SK-N-MC (cell line): ENCODE data around the gene COQ9.

Source experiments
- EZH2 ChIP-seq: fragments of 200-600 bp; sonication (generic); IDR thresholded peaks from one replicate; pipeline ENCODE4 v1.6.1; 2017; ENCODE audit warnings: antibody characterized with exemption
- POLR2AphosphoS5 ChIP-seq: IDR thresholded peaks from 2 replicates; pipeline ENCODE4 v1.6.1; 2012; ENCODE audit warnings: mild to moderate bottlenecking, low read depth, low read length, borderline replicate concordance

- TF ChIP-seq POLR2AphosphoS5: no peak
- TF ChIP-seq EZH2: no peak
Measured at GRCh38 chr16:57407521-57408353, 39.5 kb upstream of the COQ9 start.
